A673 (cell line): ENCODE data around the gene RPTOR. TPM values are rescaled to one million over a fixed set of nuclear protein-coding genes. Genes with fewer than 3 reads are reported as not detected.

Experiments used
- BruUV-seq: library from RNA; stranded (reverse); fragments of 400-500 nt; replicated peaks from 2 replicates; lab custom pipeline; 2021; lab: Mats Ljungman, UMichigan
- CTCF ChIA-PET: fragments of 300-600 bp; sonication (Branson Sonifier 250); formaldehyde crosslinking; loops from one replicate; lab custom pipeline; 2022; ENCODE audit warnings: antibody characterized with exemption; lab: Charles Lee
- POLR2A ChIA-PET: fragments of 300-600 bp; sonication (Branson Sonifier 250); formaldehyde crosslinking; loops from one replicate; lab custom pipeline; 2022; ENCODE audit warnings: antibody characterized with exemption; ENCODE audit not compliant: low non-redundant PET; lab: Charles Lee
- DNase-seq: peaks from one replicate; pipeline ENCODE4 v3.0.0-alpha.2; 2015; ENCODE audit warnings: low spot score
- H3K27ac ChIP-seq: fragments of 200-600 bp; sonication (generic); 2 replicates; pipeline ENCODE4 v1.5.1; 2016; ENCODE audit warnings: mixed run types, low read depth, mild to moderate bottlenecking, mixed read lengths, antibody characterized with exemption, low read length; ENCODE audit not compliant: poor library complexity, severe bottlenecking
- H3K27me3 ChIP-seq: fragments of 200-600 bp; sonication (generic); replicated peaks from 2 replicates; pipeline ENCODE4 v1.6.1; 2017; ENCODE audit warnings: mixed run types, low read depth, mild to moderate bottlenecking, mixed read lengths, antibody characterized with exemption, low read length; ENCODE audit not compliant: insufficient read depth, poor library complexity
- H3K36me3 ChIP-seq: fragments of 200-600 bp; sonication (generic); 2 replicates; pipeline ENCODE4 v1.6.1; 2016; ENCODE audit warnings: mixed run types, mild to moderate bottlenecking, mixed read lengths, antibody characterized with exemption, low read length; ENCODE audit not compliant: insufficient read depth, poor library complexity, severe bottlenecking
- H3K4me1 ChIP-seq: fragments of 200-600 bp; sonication (generic); 2 replicates; pipeline ENCODE4 v1.6.1; 2017; ENCODE audit warnings: mixed run types, mild to moderate bottlenecking, mixed read lengths, antibody characterized with exemption, low read length; ENCODE audit not compliant: insufficient read depth, poor library complexity, severe bottlenecking
- H3K4me3 ChIP-seq: fragments of 200-600 bp; sonication (generic); 2 replicates; pipeline ENCODE4 v1.5.1; 2016; ENCODE audit warnings: low read depth, mixed run types, mild to moderate bottlenecking, mixed read lengths, low read length; ENCODE audit not compliant: poor library complexity, severe bottlenecking
- H3K9me3 ChIP-seq: fragments of 200-600 bp; sonication (generic); 2 replicates; pipeline ENCODE4 v1.6.1; 2016; ENCODE audit warnings: mixed run types, low read depth, mild to moderate bottlenecking, mixed read lengths, antibody characterized with exemption, low read length; ENCODE audit not compliant: poor library complexity, severe bottlenecking
- EZH2 ChIP-seq: fragments of 200-600 bp; sonication (generic); IDR thresholded peaks from 2 replicates; pipeline ENCODE4 v1.6.1; 2017; ENCODE audit warnings: borderline replicate concordance, low read depth, mild to moderate bottlenecking, mixed read lengths, antibody characterized with exemption, low read length; ENCODE audit not compliant: poor library complexity, severe bottlenecking
- intact Hi-C: fragments of 100-400 bp; cut with micrococcal nuclease; formaldehyde crosslinking; loops from one replicate; pipeline ENCODE4 v1.10.0; 2022; ENCODE audit not compliant: unreplicated experiment
- total RNA-seq: library from RNA; stranded (reverse); gene quantifications from 2 replicates; pipeline ENCODE4 v1.2.3, GENCODE V29; 2021
- TF ChIP-seq, protein P1 (sequence below): fragments of 300-800, 200-600 bp; sonication (generic); conservative IDR thresholded peaks from 2 replicates; pipeline ENCODE4 v1.5.1; 2017; ENCODE audit warnings: low read depth, mild to moderate bottlenecking, antibody characterized with exemption, low read length, moderate library complexity, mixed read lengths

The RPTOR gene
- total RNA-seq, 1 experiment from 2014 or later: 55.2 TPM

DNA sequence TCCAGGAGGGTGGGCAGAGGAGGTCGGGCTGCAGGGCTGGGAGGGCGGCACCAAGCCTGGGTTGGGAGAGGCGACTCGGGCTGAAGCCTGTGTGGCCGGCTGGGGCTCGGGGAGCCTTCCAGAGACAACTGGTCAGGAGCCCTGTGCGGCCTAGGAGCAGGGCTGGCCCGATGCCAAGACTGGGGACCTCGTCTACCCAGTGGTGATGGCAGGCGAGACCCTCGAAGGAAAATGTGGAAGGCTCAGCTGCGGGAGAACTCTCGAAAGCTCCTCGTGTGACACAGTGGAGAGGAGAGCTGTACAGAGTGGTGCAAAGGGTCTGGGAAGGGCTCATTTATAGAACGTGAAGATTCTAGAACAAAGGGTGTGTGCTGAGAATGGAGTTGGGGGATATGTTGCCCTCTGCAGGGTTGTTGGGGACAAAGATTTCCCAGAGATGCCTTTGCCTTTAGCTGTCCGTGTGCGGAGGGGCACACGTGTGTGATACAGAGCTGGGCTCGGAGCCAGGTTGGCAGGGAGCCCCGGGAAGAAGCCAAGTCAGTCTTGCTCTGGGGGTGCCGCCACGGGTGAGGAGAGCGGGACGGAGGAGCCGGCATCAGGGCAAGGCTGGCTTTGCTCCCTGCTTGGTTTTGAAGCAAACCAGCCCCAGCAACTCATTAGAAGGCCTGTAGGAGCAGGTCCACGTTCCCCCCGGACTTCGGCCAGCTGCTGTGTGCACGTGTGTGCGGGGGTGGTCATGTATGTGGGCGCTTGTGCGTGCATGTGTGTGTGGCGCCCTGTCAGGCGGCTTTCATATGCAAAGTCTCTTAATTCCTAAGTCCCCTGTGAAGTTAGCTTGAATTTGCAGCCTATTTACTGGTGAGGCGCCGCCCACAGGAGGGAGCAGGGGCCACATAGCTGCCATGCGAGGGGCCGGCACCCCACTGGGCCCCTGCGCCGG is 314.6 kb downstream of the RPTOR start:
- H3K4me1 ChIP-seq: peaks cover 16% of the 10 kb centered on the region
- intact Hi-C loops: no loop called here
- no peaks in the 10 kb centered on the region for H3K27me3 ChIP-seq
- peak overlapping the region; percentile 47 for H3K27ac ChIP-seq
- peak; percentile 90 for DNase-seq
- H3K4me3 ChIP-seq: no peak overlapping the region
- no peaks in the 10 kb centered on the region for H3K36me3 ChIP-seq
- no TSS peak for BruUV-seq
- ChIA-PET CTCF (interaction anchor here (1.0 to 1.4 kb wide), 2 partner anchors 26 to 384 kb away, joined by 3 to 4 read pairs; no protein-coding TSS in a partner anchor), POLR2A (interaction anchor here (0.6 kb wide), 1 partner anchor 333 kb away, joined by 3 read pairs; no protein-coding TSS in a partner anchor)
- H3K9me3 ChIP-seq: no peaks in the 10 kb centered on the region
- TF ChIP-seq, protein P1, sequence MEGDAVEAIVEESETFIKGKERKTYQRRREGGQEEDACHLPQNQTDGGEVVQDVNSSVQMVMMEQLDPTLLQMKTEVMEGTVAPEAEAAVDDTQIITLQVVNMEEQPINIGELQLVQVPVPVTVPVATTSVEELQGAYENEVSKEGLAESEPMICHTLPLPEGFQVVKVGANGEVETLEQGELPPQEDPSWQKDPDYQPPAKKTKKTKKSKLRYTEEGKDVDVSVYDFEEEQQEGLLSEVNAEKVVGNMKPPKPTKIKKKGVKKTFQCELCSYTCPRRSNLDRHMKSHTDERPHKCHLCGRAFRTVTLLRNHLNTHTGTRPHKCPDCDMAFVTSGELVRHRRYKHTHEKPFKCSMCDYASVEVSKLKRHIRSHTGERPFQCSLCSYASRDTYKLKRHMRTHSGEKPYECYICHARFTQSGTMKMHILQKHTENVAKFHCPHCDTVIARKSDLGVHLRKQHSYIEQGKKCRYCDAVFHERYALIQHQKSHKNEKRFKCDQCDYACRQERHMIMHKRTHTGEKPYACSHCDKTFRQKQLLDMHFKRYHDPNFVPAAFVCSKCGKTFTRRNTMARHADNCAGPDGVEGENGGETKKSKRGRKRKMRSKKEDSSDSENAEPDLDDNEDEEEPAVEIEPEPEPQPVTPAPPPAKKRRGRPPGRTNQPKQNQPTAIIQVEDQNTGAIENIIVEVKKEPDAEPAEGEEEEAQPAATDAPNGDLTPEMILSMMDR: peak; percentile 43
- TF ChIP-seq EZH2: no peak

DNA sequence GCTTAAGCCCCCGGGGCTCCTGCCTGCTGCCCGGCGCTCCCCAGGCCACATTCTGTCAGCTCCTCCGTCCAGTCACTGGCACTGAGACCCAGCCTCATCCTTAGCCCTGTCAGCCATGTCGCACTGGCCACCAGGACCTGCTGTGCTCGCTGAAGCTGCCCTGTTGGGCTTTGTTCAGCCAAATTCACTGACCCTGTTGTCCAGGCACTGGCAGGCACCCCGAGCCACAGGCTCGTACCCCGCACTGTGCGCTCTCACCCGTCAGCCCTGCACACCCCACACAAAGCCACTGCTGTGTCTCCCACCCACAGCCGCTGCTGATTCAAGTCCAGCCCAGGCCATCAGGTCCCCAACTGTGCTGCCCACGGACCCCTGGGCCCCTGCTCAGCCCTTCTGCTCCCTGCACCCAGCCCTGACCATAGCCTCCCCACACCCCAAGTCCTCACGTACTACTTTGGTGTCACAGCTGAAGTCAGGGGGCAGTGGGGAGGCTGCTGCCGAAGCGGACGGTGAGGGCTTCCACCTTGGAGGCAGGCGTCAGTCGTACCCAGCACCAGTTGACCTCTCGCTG is 315.5 kb downstream of the RPTOR start:
- no peak overlapping the region for H3K4me3 ChIP-seq
- peak overlapping the region; percentile 47 for H3K27ac ChIP-seq
- H3K9me3 ChIP-seq: no peaks in the 10 kb centered on the region
- CTCF ChIA-PET: interaction anchor here (1.0 to 1.4 kb wide), 2 partner anchors 27 to 385 kb away, joined by 3 to 4 read pairs; no protein-coding TSS in a partner anchor
- peaks cover 16% of the 10 kb centered on the region for H3K4me1 ChIP-seq
- intact Hi-C loops: no loop called here
- H3K27me3 ChIP-seq: no peaks in the 10 kb centered on the region
- no TSS peak for BruUV-seq
- no peak for DNase-seq
- TF ChIP-seq, protein P1: no peak
- TF ChIP-seq EZH2: no peak
- POLR2A ChIA-PET: no interaction called here
- H3K36me3 ChIP-seq: no peaks in the 10 kb centered on the region

DNA sequence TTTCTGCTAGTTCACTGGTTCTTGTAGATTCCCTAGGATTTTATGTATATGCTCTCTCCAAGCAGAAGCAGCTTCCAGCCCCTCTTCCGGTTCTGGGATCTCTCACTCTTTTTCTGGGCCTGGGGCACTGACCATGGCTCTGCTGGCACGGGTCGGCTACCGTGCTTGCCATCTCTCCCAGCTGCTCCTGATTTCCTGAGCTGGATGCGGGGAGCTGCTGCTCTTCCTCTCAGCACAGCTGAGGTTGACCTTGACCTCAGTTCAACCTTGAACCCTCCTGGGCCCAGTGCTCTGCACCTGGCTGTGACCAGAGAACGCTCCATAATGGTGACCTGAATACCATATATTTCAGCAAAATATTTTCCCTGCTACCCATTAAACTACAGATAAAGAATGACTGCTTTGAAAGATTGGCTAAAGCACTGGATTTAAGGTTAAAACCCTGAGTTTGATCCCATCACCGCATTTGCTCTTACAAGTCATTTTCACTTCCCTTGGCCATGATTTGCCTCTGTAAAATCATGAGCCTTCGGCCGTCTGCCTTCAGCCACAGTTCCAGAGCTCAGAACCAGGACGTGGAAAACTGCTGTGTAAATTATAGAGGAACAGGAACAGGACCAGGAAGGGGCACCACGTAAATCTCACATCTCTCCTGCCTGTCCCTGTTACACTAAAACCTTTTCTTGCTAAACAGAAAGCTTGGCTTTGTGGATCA is 316.2 kb downstream of the RPTOR start:
- Histone ChIP-seq H3K27ac (no peak overlapping the region), H3K36me3 (no peaks in the 10 kb centered on the region), H3K4me3 (no peak overlapping the region), H3K4me1 (peaks cover 16% of the 10 kb centered on the region), H3K9me3 (no peaks in the 10 kb centered on the region), H3K27me3 (no peaks in the 10 kb centered on the region)
- ChIA-PET CTCF (no interaction called here), POLR2A (no interaction called here)
- no TSS peak for BruUV-seq
- intact Hi-C loops: no loop called here
- no peak for DNase-seq
- TF ChIP-seq, protein P1: no peak
- no peak for TF ChIP-seq EZH2
